ENCODE measurements around the gene CADPS.

The CADPS gene

DNA sequence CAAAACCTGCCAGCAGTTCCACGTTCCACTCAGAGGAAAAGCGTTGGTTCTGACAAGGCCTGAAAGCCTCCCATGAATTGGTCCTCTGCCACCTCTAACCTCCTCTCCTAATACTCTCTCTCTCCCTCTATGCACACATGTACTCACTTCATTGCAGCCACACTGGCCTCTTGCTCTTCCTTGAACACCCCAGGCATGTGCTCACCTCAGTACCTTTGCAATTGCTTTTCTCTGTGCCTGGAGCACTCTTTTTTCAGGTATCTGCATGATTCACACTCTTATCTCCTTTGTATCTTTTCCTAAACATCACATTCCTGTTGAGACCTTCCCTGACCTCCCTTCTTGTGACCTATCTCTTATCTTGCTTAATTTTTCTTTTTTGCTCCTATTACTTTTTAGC lies 323.7 kb downstream of the CADPS start:
- TF ChIP-seq POLR2A (IDR thresholded peaks at IDR 0.05; ENCODE audit: low read length) = no peak
- no peak for TF ChIP-seq GATA1 (IDR thresholded peaks at IDR 0.05; ENCODE audit: low read depth, low read length)
- DNase-seq = no peak

DNA sequence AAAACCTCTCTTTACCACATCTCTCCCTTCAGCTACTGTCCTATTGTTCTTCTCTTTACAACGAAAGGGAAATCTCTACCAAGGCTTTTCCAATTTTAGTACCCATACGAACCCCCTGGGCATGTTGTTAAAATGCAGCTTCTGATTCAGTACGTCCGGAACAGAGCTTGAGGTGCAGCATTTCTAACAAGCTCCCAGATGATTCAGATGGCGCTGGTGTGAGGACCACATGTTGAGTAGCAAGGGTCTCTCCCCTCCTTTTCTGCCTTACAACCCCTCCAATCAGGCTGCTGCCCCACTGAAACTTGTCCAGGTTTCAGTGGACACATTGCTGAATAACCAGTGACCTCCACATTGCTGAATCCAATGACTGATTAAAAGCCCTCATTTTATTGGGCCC lies 324.8 kb downstream of the CADPS start:
- no peak for DNase-seq
- TF ChIP-seq POLR2A (IDR thresholded peaks at IDR 0.05; ENCODE audit: low read length) (no peak), GATA1 (IDR thresholded peaks at IDR 0.05; ENCODE audit: low read depth, low read length) (no peak)

DNA sequence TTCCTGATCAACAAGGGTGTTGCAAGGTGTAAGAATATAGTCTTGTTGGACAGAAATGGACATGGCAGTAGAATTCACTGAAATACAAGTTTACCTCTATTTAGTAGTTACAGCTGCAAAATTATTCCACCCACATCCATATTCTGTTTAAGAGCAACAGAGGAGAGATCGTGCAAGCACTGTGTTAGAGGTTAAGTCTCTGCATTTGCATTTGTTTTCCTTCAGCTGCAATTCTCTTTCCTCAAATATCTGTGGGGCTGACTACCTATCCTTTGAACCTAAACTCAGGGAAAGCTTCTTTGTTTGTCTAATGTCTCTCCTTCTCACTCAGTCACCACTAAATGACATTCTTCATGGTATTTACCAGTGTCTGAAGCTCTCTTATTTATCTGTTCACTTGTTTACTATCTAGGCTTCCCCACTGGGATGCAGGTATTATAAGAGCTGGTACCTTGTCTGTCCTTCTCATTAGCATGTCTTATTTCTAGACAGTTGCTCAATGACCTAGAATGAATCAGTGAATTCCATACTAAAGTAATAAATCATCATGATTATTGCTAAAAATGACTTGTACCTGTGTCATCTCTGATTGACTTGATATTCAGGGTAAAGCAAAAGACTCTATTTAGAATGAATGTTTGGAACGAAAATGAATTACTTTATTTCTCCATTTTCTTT lies 326.5 kb downstream of the CADPS start:
- DNase-seq = no peak
- TF ChIP-seq GATA1 (IDR thresholded peaks at IDR 0.05; ENCODE audit: low read depth, low read length) = no peak
- TF ChIP-seq POLR2A (IDR thresholded peaks at IDR 0.05; ENCODE audit: low read length) = no peak

GRCh38 chr3:62546266-62546665 lies 328.9 kb downstream of the CADPS start:
- no peak for DNase-seq
- TF ChIP-seq POLR2A (IDR thresholded peaks at IDR 0.05; ENCODE audit: low read length) (no peak), GATA1 (IDR thresholded peaks at IDR 0.05; ENCODE audit: low read depth, low read length) (no peak)

GRCh38 chr3:62542185-62542584 lies 333.0 kb downstream of the CADPS start:
- no peak for DNase-seq
- no peak for TF ChIP-seq POLR2A (IDR thresholded peaks at IDR 0.05; ENCODE audit: low read length)
- no peak for TF ChIP-seq GATA1 (IDR thresholded peaks at IDR 0.05; ENCODE audit: low read depth, low read length)

DNA sequence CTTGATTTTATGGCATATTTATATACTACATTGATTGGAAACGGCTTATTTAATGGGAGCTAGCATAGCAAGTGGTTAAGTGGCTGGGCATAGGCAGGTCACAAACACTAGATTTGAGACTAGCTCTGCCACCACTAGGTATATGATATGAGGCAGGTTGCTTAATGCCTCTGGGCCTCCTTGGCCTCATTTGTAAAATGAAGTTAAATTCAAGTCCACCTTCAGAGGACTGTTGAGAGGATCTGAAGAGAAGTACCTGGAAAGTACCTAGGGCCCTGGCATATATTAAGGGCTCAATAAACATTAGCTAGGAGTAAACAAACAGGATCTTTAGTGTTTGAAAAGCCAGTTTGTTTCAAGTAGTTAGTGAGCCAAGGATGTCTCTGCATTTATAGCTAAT lies 335.5 kb downstream of the CADPS start:
- DNase-seq = no peak
- no peak for TF ChIP-seq POLR2A (IDR thresholded peaks at IDR 0.05; ENCODE audit: low read length)
- no peak for TF ChIP-seq GATA1 (IDR thresholded peaks at IDR 0.05; ENCODE audit: low read depth, low read length)

DNA sequence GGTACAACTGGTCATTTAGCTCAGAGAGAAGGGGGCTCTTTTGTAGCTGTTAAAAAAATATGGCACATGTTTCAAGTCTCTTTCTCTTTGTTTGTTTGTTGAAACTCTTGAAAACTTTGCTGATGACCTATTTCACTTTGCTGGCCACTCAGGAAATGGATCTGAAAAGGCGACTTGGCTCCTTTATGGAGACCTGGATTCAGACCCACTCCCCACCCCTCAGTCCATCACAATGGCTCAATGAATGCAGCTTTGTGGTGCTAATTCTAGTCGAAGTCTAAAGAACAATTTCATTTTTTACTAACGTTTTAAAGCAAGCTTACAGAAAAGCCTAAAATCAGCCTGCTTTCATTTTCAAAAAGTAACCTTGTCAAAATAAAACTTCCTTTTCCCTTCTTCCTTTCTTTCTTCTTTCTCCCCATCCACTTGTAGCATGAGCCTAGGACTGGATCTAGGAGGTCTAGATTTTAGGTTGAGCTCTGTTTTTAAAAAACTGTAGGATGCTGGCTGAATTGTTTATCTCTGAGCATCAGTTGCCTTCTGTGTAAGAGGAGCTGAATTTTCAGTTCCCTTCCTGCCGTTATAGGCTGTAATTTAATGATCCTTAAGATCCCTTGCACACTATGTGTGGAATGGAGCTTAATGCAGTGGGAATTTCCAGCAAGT lies 336.4 kb downstream of the CADPS start:
- DNase-seq = no peak

DNA sequence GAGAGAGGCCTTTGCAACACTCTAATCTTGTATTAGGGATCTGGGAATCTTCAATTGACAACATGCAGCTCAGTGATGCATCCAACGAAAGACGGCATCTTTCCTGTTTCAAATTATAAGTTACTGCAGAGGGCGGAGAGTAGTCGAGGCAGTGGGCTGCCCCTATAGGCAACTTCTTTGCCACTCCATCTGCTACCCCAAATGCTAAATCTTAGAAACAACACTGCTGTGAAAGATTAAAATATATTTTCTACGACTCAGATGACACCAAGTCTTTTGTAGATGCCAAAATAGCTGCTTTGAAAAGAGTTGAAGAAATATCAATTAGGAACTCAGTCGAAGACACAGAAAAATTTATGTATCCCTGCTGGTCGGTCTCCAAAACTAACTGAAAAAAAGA lies 340.9 kb downstream of the CADPS start:
- no peak for DNase-seq
- TF ChIP-seq GATA1 (IDR thresholded peaks at IDR 0.05; ENCODE audit: low read depth, low read length) = no peak
- no peak for TF ChIP-seq POLR2A (IDR thresholded peaks at IDR 0.05; ENCODE audit: low read length)

More for the DNA sequence above, 336.4 kb downstream of the CADPS start:
- TF ChIP-seq GATA1 (IDR thresholded peaks at IDR 0.05; ENCODE audit: low read depth, low read length) = no peak
- no peak for TF ChIP-seq POLR2A (IDR thresholded peaks at IDR 0.05; ENCODE audit: low read length)

GRCh38 chr3:62532796-62533195 lies 342.4 kb downstream of the CADPS start:
- TF ChIP-seq GATA1 (IDR thresholded peaks at IDR 0.05; ENCODE audit: low read depth, low read length) (no peak), POLR2A (IDR thresholded peaks at IDR 0.05; ENCODE audit: low read length) (no peak)
- no peak for DNase-seq

DNA sequence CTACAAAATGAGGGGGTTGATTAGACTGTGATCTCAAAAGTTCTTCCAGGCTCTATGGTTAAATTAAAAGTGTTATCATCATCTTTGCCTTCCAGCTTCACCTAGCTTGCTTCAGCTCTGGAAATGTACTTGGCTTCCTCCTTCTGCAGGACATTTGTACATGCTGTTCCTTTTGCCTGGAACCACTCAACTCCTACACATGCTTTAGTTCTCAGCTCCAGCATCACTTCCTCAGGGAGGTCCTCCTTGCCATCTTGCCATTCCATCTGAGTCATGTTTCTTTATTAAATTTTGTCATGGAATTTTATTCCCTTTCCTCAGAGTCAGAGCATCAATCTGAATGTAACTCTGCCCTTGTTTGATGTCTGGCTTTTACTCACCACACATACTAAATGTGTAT lies 343.2 kb downstream of the CADPS start:
- TF ChIP-seq POLR2A (IDR thresholded peaks at IDR 0.05; ENCODE audit: low read length) = no peak
- no peak for TF ChIP-seq GATA1 (IDR thresholded peaks at IDR 0.05; ENCODE audit: low read depth, low read length)

GRCh38 chr3:62531493-62531892 lies 343.7 kb downstream of the CADPS start:
- TF ChIP-seq GATA1 (IDR thresholded peaks at IDR 0.05; ENCODE audit: low read depth, low read length) = no peak
- no peak for TF ChIP-seq POLR2A (IDR thresholded peaks at IDR 0.05; ENCODE audit: low read length)
- DNase-seq = no peak

More for the DNA sequence above, 343.2 kb downstream of the CADPS start:
- DNase-seq = no peak

GRCh38 chr3:62529230-62529629 lies 346.0 kb downstream of the CADPS start:
- peak; percentile 11 to 14 for DNase-seq
- no peak for TF ChIP-seq GATA1 (IDR thresholded peaks at IDR 0.05; ENCODE audit: low read depth, low read length)
- TF ChIP-seq POLR2A (IDR thresholded peaks at IDR 0.05; ENCODE audit: low read length) = no peak

DNA sequence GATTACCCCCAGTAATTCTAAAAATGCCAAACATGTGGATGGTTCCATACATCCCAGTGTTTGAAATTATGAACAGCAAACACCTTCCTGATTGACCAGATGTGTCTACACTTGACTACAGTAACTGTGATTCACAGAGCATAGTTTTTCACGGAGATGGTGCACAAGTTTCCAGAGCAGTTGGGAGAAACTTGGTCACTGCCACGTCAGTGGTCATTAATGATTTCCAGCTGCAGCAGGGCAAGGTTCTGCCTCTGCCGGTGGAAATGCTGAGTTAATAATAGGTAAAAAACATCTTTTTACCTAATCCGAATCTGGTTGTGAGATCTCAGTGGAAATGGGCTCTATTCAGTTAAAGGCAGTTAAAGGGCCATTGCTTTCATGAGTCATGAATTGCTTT lies 347.7 kb downstream of the CADPS start:
- no peak for DNase-seq
- no peak for TF ChIP-seq GATA1 (IDR thresholded peaks at IDR 0.05; ENCODE audit: low read depth, low read length)
- no peak for TF ChIP-seq POLR2A (IDR thresholded peaks at IDR 0.05; ENCODE audit: low read length)

GRCh38 chr3:62525281-62525680 lies 349.9 kb downstream of the CADPS start:
- no peak for DNase-seq
- TF ChIP-seq POLR2A (IDR thresholded peaks at IDR 0.05; ENCODE audit: low read length) (no peak), GATA1 (IDR thresholded peaks at IDR 0.05; ENCODE audit: low read depth, low read length) (no peak)

GRCh38 chr3:62523672-62524071 lies 351.5 kb downstream of the CADPS start:
- TF ChIP-seq POLR2A (IDR thresholded peaks at IDR 0.05; ENCODE audit: low read length) (no peak), GATA1 (IDR thresholded peaks at IDR 0.05; ENCODE audit: low read depth, low read length) (no peak)

More at GRCh38 chr3:62523672-62524071, 351.5 kb downstream of the CADPS start:
- DNase-seq = no peak
